GM23338 (cell line): Measurements from ENCODE around the gene PLXNA2. TPM values are rescaled to one million over a fixed set of nuclear protein-coding genes. Genes with fewer than 3 reads are reported as not detected.

Experiments used
- CREB1 ChIP-seq: fragments of 250-450 bp; sonication (Bioruptor Pico); IDR thresholded peaks from 2 replicates; pipeline ENCODE4 v1.5.0; 2020; ENCODE audit warnings: low read depth, mild to moderate bottlenecking, moderate library complexity
- CTCF ChIP-seq, 2 experiments: fragments of 200-600 bp in 1 of 2; sonication (generic) in 1 of 2; conservative IDR thresholded peaks; 2 replicates each; pipeline versions ENCODE4 v1.5.1 to v1.6.1; 2016 to 2017; ENCODE audit warnings: antibody characterized with exemption in 2 of 2, low read depth in 2 of 2, mild to moderate bottlenecking in 2 of 2, moderate library complexity in 1 of 2
- EZH2 ChIP-seq: fragments of 200-600 bp; sonication (generic); IDR thresholded peaks from one replicate; pipeline ENCODE4 v1.8.0; 2017; ENCODE audit warnings: antibody characterized with exemption, mild to moderate bottlenecking, low read depth; ENCODE audit not compliant: unreplicated experiment
- EZH2phosphoT487 ChIP-seq: fragments of 200-600 bp; sonication (generic); IDR thresholded peaks from one replicate; pipeline ENCODE4 v1.8.1; 2018; ENCODE audit warnings: antibody characterized with exemption; ENCODE audit not compliant: unreplicated experiment
- JUNB ChIP-seq: IDR thresholded peaks from one replicate; pipeline ENCODE4 v1.6.1; 2016; ENCODE audit warnings: antibody characterized with exemption; ENCODE audit not compliant: unreplicated experiment
- NANOG ChIP-seq: IDR thresholded peaks from 2 replicates; pipeline ENCODE4 v1.6.1; 2016; ENCODE audit warnings: antibody characterized with exemption, borderline replicate concordance
- POLR2AphosphoS5 ChIP-seq: IDR thresholded peaks from 2 replicates; pipeline ENCODE4 v1.6.1; 2016; ENCODE audit warnings: antibody characterized with exemption, low read depth
- REST ChIP-seq: IDR thresholded peaks from one replicate; pipeline ENCODE4 v1.6.1; 2018; ENCODE audit warnings: antibody characterized with exemption; ENCODE audit not compliant: unreplicated experiment
- STAT1 ChIP-seq: IDR thresholded peaks from one replicate; pipeline ENCODE4 v1.6.1; 2016; ENCODE audit warnings: antibody characterized with exemption; ENCODE audit not compliant: unreplicated experiment
- ZNF114 ChIP-seq: fragments of 250-450 bp; sonication (Bioruptor Pico); IDR thresholded peaks from 2 replicates; pipeline ENCODE4 v1.5.0; 2020; ENCODE audit warnings: mild to moderate bottlenecking, moderate library complexity
- ZNF331 ChIP-seq: fragments of 250-450 bp; sonication (Bioruptor Pico); IDR thresholded peaks from 2 replicates; pipeline ENCODE4 v1.5.0; 2020; ENCODE audit warnings: low read depth, mild to moderate bottlenecking, moderate library complexity
- polyA plus RNA-seq: library from polyadenylated mRNA; unstranded; fragments of >200 nt; fragmentation: Nextera tagmentation; extraction: Ambion mirVana; gene quantifications from 2 replicates; pipeline ENCODE4 v1.2.1, GENCODE V29; 2016
- total RNA-seq: library from RNA; depleted of rRNA; stranded (reverse); fragments of >200 nt; shearing (Covaris generic); gene quantifications from 2 replicates; pipeline ENCODE4 v1.2.3, GENCODE V29; 2014
- TF ChIP-seq, protein P1 (sequence below): fragments of 250-450 bp; sonication (Bioruptor Pico); IDR thresholded peaks from 2 replicates; pipeline ENCODE4 v1.5.0; 2020; ENCODE audit warnings: mild to moderate bottlenecking, moderate library complexity

PLXNA2 gene
- total and polyA plus RNA-seq, 2 experiments from 2014 or later, result 0.40 to 1.8 TPM

DNA sequence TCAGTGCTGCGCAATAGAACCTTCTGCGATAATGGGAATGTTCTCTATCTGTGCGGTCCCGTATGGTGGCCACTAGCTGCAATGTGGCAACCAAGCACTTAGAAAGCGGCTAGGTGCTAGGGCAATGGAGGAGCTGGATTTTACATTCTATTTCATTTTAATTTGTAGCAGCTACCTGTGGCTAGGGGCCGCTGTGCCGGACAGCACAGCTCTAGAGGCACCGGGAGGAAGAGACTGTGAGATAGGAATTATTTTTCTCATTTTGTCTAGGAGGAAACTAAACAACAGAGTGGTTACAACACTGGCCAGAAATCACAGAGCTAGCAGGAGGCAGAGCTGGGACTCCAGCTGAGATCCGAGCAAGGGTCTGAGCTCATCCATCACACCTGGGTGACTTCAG is 202.7 kb downstream of the PLXNA2 start (continued):
- TF ChIP-seq, protein P1, sequence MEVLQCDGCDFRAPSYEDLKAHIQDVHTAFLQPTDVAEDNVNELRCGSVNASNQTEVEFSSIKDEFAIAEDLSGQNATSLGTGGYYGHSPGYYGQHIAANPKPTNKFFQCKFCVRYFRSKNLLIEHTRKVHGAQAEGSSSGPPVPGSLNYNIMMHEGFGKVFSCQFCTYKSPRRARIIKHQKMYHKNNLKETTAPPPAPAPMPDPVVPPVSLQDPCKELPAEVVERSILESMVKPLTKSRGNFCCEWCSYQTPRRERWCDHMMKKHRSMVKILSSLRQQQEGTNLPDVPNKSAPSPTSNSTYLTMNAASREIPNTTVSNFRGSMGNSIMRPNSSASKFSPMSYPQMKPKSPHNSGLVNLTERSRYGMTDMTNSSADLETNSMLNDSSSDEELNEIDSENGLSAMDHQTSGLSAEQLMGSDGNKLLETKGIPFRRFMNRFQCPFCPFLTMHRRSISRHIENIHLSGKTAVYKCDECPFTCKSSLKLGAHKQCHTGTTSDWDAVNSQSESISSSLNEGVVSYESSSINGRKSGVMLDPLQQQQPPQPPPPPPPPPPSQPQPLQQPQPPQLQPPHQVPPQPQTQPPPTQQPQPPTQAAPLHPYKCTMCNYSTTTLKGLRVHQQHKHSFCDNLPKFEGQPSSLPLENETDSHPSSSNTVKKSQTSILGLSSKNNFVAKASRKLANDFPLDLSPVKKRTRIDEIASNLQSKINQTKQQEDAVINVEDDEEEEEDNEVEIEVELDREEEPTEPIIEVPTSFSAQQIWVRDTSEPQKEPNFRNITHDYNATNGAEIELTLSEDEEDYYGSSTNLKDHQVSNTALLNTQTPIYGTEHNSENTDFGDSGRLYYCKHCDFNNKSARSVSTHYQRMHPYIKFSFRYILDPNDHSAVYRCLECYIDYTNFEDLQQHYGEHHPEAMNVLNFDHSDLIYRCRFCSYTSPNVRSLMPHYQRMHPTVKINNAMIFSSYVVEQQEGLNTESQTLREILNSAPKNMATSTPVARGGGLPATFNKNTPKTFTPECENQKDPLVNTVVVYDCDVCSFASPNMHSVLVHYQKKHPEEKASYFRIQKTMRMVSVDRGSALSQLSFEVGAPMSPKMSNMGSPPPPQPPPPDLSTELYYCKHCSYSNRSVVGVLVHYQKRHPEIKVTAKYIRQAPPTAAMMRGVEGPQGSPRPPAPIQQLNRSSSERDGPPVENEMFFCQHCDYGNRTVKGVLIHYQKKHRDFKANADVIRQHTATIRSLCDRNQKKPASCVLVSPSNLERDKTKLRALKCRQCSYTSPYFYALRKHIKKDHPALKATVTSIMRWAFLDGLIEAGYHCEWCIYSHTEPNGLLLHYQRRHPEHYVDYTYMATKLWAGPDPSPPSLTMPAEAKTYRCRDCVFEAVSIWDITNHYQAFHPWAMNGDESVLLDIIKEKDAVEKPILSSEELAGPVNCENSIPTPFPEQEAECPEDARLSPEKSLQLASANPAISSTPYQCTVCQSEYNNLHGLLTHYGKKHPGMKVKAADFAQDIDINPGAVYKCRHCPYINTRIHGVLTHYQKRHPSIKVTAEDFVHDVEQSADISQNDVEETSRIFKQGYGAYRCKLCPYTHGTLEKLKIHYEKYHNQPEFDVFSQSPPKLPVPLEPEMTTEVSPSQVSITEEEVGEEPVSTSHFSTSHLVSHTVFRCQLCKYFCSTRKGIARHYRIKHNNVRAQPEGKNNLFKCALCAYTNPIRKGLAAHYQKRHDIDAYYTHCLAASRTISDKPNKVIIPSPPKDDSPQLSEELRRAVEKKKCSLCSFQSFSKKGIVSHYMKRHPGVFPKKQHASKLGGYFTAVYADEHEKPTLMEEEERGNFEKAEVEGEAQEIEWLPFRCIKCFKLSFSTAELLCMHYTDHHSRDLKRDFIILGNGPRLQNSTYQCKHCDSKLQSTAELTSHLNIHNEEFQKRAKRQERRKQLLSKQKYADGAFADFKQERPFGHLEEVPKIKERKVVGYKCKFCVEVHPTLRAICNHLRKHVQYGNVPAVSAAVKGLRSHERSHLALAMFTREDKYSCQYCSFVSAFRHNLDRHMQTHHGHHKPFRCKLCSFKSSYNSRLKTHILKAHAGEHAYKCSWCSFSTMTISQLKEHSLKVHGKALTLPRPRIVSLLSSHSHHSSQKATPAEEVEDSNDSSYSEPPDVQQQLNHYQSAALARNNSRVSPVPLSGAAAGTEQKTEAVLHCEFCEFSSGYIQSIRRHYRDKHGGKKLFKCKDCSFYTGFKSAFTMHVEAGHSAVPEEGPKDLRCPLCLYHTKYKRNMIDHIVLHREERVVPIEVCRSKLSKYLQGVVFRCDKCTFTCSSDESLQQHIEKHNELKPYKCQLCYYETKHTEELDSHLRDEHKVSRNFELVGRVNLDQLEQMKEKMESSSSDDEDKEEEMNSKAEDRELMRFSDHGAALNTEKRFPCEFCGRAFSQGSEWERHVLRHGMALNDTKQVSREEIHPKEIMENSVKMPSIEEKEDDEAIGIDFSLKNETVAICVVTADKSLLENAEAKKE (CRISPR knock-in tag), result no peak
- TF ChIP-seq EZH2phosphoT487 (no peak), NANOG (no peak), ZNF331 (no peak), CREB1 (no peak), EZH2 (no peak), POLR2AphosphoS5 (no peak), CTCF (conservative IDR thresholded peaks at IDR 0.05; ENCODE audit: low read depth in 2 of 2) (no peak), REST (no peak), ZNF114 (CRISPR knock-in tag) (no peak), STAT1 (no peak), JUNB (no peak)
